GM12873 (cell line): ENCODE measurements around the gene C1QTNF9.
"Not testable (repeated sequence)": the region's sequence is repeated elsewhere in the genome, so short reads cannot be mapped to it uniquely, and the experiment has no call there.

Source experiments
- TF ChIP-seq, protein P1 (sequence below): IDR thresholded peaks from 2 replicates; pipeline ENCODE4 v1.5.1; 2012; ENCODE audit warnings: low read depth, mild to moderate bottlenecking, moderate library complexity, low read length, control low read depth; ENCODE audit not compliant: insufficient read depth; ENCODE audit errors: missing control alignments

C1QTNF9 gene, protein sequence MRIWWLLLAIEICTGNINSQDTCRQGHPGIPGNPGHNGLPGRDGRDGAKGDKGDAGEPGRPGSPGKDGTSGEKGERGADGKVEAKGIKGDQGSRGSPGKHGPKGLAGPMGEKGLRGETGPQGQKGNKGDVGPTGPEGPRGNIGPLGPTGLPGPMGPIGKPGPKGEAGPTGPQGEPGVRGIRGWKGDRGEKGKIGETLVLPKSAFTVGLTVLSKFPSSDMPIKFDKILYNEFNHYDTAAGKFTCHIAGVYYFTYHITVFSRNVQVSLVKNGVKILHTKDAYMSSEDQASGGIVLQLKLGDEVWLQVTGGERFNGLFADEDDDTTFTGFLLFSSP

DNA sequence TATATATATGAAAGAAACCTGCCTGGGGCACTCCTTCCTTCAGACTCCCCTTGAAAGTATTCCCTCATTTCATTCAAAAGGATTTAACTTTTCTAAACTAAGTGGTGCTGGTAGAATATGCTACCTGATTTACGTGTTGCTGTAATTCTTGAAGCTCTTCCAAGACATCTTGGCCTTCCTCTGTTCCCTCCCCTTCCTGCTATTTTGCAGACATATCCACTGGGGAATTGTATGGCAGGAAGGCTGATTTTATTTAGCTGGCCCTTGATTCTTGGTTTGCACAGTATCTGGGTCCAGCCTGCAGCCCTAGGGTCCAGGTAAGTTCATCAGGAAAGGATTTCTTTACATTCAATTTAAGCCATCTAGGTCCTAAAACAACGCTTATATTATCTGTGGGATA is at the start of gene C1QTNF9:
Gene C1QTNF9, plus strand, starts transcription at position 281 of the 400 bp plus-strand sequence. CDS start 6,424 bp downstream, outside the sequence.
- TF ChIP-seq, protein P1, sequence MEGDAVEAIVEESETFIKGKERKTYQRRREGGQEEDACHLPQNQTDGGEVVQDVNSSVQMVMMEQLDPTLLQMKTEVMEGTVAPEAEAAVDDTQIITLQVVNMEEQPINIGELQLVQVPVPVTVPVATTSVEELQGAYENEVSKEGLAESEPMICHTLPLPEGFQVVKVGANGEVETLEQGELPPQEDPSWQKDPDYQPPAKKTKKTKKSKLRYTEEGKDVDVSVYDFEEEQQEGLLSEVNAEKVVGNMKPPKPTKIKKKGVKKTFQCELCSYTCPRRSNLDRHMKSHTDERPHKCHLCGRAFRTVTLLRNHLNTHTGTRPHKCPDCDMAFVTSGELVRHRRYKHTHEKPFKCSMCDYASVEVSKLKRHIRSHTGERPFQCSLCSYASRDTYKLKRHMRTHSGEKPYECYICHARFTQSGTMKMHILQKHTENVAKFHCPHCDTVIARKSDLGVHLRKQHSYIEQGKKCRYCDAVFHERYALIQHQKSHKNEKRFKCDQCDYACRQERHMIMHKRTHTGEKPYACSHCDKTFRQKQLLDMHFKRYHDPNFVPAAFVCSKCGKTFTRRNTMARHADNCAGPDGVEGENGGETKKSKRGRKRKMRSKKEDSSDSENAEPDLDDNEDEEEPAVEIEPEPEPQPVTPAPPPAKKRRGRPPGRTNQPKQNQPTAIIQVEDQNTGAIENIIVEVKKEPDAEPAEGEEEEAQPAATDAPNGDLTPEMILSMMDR, result not testable (repeated sequence)

DNA sequence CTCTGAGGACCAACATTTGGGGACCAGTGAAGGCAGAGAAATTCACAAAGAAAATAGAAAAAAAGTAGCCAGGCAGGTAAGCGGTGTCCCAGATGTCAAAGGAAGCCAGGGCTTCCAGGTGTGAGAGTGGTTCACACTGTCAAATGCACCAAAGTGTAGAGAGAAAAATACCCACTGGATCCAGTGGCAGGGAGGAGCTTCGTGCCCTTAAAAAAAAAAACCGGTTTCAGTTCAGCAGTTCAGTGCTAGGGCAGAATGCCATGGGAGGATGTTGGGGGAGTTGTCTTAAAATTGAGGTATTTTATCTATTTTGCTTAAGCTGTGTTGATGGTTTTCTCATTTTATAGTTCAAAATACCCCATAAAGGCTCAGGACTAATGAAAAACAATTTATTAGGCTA is 47.8 kb upstream of the C1QTNF9 start:
- TF ChIP-seq, protein P1, result no peak

DNA sequence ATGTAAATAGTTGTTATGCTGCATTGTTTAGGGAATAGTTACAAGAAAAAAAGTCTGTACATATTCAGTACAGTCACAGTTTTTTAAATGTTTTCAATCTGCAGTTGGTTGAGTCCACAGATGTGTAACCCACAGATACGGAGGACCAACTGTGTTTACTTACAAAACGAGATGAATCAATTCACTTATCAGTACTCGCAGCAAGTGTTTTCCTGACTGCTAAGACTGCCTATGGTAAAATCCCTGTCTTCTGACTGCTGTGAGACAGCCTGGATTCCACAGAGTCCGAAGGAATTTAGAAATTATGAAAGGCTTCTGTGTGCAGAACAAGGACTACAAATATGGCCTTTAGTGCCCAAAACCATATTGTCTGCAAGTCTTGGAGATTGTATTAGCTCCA is 45.7 kb upstream of the C1QTNF9 start:
- TF ChIP-seq, protein P1, result no peak

DNA sequence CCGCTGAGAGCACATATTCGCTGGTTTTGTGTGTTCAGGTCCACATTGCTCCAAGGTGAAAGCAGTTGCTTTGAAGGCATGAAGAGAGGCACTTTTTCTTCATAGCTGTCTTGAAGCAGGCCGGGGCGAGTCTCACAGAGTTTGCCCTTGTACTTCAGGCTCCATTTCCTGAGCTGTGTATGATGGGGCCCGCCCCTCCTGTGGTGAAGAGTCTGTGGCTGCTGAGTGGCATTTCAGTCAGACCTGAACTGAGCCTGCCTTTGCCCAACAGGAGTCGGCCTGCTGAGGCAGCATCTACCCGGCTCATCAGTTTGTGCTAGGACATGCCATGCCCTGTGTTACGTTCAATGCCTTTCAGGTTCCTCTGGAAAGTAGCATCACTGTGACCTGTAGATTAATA is 44.4 kb upstream of the C1QTNF9 start:
- TF ChIP-seq, protein P1, result no peak

DNA sequence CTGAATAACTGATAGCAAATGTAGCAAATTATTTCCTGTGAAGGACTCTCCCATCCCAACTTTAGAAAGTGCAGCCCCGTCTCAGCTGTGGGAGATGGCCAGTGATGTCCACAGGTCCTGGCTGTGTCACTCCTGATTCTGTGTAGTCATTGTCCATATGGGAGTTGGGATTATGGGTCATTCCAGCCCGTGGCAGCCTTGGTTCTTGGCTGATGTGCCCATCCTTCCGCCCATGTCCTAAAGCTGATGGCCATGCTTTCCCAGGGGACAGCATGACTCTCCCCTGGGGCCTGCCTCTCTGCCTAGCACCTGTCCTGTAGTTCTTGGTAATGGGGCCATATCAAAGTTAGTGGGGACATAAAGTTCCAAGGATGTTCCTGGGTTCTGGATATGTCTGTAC is 43.9 kb upstream of the C1QTNF9 start:
- TF ChIP-seq, protein P1, result no peak

DNA sequence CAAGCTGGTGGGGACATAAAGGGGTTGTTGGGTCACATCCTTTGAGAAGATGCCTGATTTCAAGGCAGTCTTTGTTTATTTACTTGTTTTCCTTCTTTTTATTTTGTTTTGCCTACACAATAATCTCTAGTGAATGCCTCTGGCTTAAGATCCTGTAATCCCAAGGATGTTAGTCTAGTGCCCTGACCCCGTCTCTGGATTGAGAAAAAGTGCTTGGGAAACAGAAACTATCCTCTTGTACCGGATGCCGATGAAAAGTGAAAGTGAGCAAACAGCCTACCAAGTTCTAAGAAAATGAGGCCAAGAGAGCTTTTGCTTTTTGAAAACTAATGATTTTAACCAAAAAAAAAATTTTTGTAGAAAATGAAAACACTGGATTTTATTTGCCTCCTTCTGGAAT is 42.1 kb upstream of the C1QTNF9 start:
- TF ChIP-seq, protein P1, result no peak

DNA sequence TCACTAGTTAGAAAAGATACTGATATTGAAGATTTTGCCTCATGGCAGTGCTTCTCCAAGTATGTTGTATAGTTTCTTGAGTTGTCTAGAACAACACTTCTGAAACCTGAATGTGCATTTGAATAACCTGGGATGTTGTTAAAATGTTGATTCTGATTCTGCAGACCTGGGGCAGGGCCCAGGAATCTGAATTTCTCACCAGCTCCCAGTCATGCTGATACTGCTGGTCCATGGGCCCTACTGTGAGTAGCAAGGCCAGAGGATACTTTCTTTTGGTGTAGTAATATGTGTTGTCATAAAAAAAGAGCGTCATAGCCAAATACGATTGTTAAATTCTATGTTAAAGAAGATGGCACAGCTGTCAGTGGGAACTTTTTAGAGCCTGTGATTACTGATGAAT is 41.6 kb upstream of the C1QTNF9 start:
- TF ChIP-seq, protein P1, result no peak

DNA sequence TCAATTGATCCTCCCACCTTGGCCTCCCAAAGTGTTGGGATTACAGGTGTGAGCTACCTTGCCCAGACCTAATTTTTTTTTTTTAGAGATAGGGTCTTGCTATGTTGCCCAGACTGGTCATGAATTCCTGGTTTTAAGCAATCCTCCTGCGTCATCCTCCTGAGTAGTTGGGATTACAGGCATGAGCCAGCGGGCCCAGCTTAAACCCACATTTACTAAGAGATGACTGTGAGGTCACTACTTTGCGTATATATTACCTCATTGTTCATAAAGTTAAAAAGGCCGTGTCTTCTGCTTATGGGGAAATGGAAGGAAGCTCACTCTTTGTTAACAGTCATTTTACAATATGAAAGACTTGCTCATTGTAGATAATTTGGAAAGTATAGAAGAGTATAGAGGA is 39.6 kb upstream of the C1QTNF9 start:
- TF ChIP-seq, protein P1, result no peak
